Activated CD4-positive, alpha-beta T cell treated with anti-CD3 and anti-CD28 coated beads, Interleukin-2, Interleukin-4, amounts not matched to agents 100 ng/mL and 50 ng/mL, durations not matched to agents 16 hours and 8 hours (primary cell): ENCODE measurements around the gene MIPOL1.

ENCODE experiments used
- DNase-seq: peaks from one replicate; pipeline ENCODE4 v3.0.0-alpha.2; 2020; ENCODE audit warnings: low spot score

Gene MIPOL1

GRCh38 chr14:37597914-37598746 is 400.4 kb downstream of the MIPOL1 start:
- no peak for DNase-seq

GRCh38 chr14:37598747-37599506 is 401.2 kb downstream of the MIPOL1 start:
- no peak for DNase-seq

GRCh38 chr14:37599507-37600368 is 402.0 kb downstream of the MIPOL1 start:
- DNase-seq = no peak

- no peak for DNase-seq
These were observed 403.4 kb downstream of the MIPOL1 start for GRCh38 chr14:37600880-37601741.

GRCh38 chr14:37601865-37602264 is 404.1 kb downstream of the MIPOL1 start:
- no peak for DNase-seq
